Measurements from ENCODE around the gene CHST12.
"Not testable (repeated sequence)": the region's sequence is repeated elsewhere in the genome, so short reads cannot be mapped to it uniquely, and the experiment has no call there.

CHST12 gene

GRCh38 chr7:2436341-2437104 is 33.1 kb downstream of the CHST12 start:
- no peak for DNase-seq (ENCODE audit: low read depth)

- no peak for DNase-seq (ENCODE audit: low read depth)
Measured at GRCh38 chr7:2437136-2437535, 33.7 kb downstream of the CHST12 start.

DNA sequence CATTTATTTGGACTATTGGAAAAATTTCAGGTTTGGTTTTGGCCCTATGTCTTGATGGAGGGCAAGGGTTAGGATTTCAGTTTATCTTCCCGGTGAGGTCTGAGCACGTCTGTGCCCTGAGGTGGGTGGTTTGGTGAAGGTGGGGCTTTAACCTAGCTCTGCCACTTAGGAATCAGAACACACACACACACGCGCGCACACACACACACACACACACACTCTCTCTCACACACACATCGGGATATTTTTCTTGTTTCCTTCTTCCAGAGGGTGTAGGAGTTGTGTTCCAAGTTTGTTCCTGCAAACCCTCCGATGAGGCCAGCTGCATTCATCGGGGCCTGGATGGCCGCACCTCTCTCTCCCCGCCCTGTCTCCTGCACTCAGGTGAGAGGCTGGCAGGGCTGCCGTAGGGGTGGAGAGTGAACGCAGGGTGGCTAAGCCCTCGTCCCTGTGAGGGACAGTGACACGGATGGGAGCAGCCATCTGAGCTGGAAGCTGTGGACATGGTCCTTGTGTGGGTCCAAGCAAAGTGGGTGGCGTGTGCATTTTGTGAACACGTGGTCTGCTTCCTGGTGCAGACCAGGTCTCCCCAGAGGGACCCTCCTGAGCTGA is 34.2 kb downstream of the CHST12 start:
- no peak for DNase-seq (ENCODE audit: low read depth)

DNA sequence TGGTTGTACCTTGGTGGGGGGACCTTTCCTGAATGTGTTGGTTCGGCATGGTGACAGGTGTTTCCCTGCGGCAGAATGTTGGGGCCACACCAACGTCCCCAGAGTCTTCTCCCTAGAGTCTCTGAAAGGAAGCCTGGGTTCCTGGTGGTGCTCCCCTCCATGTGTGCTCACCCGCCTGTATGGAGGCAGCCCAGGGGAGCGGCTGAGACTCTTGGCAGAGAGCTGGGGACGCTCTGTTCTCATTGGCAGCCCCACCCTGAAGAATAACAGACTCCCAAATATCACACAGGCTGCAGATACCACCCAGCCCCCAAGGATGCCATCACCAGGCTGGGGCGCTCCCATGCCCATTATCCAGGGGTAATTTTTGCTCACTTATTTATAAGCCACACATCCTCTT is 34.8 kb downstream of the CHST12 start:
- peak; percentile 16 for DNase-seq (ENCODE audit: low read depth)

DNA sequence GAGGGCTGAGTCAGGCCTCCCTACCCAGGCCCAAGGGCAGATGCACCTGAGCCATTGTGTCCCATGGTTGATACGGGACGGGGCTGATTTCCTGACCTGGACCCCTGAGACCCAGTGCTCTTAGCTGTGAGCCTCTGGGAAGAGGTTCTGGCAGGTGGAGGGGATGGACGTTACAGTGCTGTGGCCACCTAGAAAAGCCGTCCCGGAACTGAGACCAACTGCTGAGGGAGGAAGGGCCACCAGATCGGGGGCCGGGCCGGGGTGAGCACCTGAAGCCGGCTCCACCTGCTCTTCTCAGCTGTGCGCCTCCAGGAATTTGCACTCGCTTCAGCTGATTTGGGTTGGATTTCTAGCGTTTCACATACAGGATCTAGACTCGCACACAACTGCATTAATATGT is 35.4 kb downstream of the CHST12 start:
- no peak for DNase-seq (ENCODE audit: low read depth)

DNA sequence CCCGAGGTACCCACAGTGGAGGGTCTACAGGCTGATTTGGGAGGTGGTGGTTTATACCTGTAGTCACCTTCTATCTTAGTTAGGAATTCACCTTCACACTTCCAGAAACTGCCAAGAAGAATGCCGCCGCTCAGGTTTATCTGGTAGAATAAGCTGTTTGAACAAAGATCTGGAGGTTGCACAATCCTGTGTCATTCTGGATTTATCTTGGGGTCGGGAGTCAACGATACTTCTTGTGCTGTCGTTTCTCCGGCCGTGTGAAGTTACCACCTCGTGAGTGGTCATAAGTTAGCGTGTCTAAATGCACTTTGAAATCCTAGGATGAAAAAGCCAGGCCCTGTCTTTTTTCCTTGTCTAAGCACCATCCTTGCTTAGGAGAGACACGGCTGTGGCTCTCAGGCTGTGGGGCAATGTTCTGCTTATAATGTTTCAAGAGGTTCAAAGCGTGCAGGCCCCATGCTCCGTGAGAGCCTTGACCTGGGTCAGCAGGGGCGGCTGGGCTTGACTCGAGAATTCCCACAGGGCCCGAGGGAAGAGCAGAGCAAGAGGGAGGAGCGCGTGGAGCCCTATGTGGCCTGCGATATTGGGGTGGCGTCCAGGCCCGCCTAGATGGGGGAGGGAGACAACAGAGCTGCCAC is 37.3 kb downstream of the CHST12 start:
- DNase-seq (ENCODE audit: low read depth), result no peak

GRCh38 chr7:2441430-2442058 is 38.1 kb downstream of the CHST12 start:
- no peak for DNase-seq (ENCODE audit: low read depth)

- no peak for DNase-seq (ENCODE audit: low read depth)
Measured at GRCh38 chr7:2443491-2443890, 40.1 kb downstream of the CHST12 start.

- DNase-seq (ENCODE audit: low read depth), result peak; percentile 28
Measured at GRCh38 chr7:2444476-2444875, 41.1 kb downstream of the CHST12 start.

- no peak for DNase-seq (ENCODE audit: low read depth)
Measured at GRCh38 chr7:2445047-2445446, 41.6 kb downstream of the CHST12 start.

- DNase-seq (ENCODE audit: low read depth), result no peak
Measured at GRCh38 chr7:2445898-2446555, 42.6 kb downstream of the CHST12 start.

GRCh38 chr7:2446676-2447075 is 43.3 kb downstream of the CHST12 start:
- no peak for DNase-seq (ENCODE audit: low read depth)

- DNase-seq (ENCODE audit: low read depth), result no peak
Measured at GRCh38 chr7:2450198-2451107, 47.0 kb downstream of the CHST12 start.

DNA sequence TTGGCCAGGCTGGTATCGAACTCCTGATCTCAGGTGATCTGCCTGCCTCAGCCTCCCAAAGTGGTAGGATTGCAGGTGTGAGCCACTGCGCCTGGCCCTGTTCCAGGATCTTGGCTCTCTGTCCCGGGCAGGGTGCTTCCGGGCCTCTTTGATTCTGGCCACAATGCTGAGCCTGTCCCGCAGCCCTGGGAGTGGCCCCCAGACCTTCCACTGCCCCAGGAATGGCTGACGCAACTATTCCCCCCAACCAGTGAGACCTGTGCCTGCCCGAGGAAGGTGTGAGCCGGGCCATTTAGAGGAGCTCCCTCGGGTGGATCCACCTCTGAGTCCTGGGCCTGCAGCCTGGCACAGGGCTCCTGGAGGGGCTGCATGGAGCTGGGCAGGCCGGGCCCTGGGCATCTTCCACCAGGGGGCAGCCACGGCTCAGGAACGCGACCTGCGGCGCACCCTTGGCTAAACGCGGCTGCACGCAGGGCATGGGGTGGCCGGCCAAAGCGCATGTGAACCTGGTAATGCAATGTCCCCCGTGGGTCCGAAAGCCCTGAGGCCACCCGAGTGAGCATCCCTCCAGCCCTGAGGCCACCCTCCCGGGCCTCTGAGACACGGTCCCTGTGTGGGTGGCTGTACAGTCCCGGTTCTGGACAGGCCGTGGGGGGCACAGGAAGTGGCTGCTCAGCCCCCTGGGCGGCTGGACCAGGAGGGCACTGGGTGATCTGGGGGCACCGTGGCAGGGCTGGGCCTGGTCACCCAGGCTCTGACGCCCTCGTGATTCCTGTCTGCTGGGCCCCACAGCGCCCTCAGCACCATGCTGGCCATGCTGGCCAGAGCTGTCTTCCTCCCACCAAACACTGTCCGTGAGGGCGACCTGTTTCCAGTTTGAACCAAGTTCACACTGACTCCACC is 48.0 kb downstream of the CHST12 start:
- peak; percentile 36 for DNase-seq (ENCODE audit: low read depth)

DNA sequence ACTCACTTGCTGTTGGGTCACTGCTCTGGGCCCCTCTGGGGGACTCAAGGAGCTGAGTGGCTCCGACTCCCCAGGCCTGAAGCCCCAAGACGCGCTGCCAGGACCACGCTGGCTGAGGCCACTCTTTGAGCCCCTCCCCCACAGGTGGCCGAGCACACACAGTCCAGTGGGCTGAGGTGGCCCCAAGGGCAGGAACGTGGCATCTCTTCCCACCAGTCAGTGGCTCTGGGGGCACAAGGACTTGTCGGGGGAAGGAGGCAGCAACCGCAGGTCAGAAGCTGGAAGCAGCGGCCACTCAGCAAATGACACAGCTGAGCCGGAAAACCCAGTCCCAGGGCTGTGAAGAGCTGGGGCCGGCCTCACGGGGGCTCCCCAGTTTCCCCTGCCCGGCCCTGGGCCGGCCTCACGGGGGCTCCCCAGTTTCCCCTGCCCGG is 48.7 kb downstream of the CHST12 start:
- no peak for DNase-seq (ENCODE audit: low read depth)

- no peak for DNase-seq (ENCODE audit: low read depth)
Measured at GRCh38 chr7:2452643-2453270, 49.3 kb downstream of the CHST12 start.

- DNase-seq (ENCODE audit: low read depth), result not testable (repeated sequence)
Measured at GRCh38 chr7:2453849-2454248, 50.4 kb downstream of the CHST12 start.

- DNase-seq (ENCODE audit: low read depth), result no peak
Measured at GRCh38 chr7:2459674-2460073, 56.3 kb downstream of the CHST12 start.

DNA sequence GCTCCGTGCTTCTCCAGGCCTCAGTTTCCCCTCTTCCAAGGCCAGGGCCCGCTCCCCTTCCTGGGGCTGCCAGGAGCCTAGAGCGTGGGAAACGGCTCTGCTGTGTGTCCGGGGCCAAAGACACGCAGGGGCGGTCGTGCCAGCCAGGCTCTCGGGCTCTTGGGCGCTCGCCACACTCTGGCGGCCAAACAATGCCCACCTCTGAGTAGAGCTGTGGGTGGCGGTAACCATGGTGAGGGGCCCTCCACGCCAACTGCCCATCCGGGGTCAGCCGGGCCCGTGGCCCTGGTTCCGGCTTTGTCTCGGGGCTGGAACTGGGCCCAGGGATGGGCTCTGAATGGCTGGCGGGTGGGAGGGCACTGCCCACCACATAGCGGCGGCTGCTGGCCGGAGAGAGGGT is 56.8 kb downstream of the CHST12 start:
- no peak for DNase-seq (ENCODE audit: low read depth)

DNA sequence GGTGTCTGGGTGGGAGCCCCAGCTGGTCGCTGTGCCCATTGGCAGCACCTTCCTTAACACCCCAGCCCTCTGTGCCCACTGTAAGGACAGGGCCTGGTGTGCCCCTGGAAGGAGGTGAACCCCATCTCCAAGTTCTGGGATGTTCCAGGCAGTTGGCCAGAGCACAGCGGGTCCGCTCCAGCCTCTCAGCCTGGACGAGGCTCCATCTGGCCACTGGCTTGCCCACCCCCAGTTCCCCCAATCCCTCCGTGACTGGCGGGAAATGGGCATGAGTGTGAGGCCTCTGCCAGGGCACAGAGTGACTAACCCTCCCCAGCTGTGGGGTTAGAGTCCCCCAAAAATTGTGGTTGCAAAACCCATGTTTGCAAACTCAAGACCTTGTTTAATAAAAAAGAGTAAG is 57.2 kb downstream of the CHST12 start:
- DNase-seq (ENCODE audit: low read depth), result no peak

Data from fibroblast of the conjunctiva (primary cell).